Skin of body (tissue), 2 donors: ENCODE data around the gene ASTE1. TPM values are rescaled to one million over a fixed set of nuclear protein-coding genes. Genes with fewer than 3 reads are reported as not detected.
"Not testable (repeated sequence)": the region's sequence is repeated elsewhere in the genome, so short reads cannot be mapped to it uniquely, and the experiment has no call there.

Experiments
- DNase-seq: peaks from one replicate; lab custom pipeline; 2025; lab: John Stamatoyannopoulos, UW
- total RNA-seq: library from RNA; depleted of rRNA; stranded (reverse); fragments of >200 nt; gene quantifications from one replicate; pipeline ENCODE4 v1.2.3, GENCODE V29; 2014

ASTE1 gene
- 8.9 TPM for total RNA-seq

GRCh38 chr3:131026321-131027151 lies at the start of gene ASTE1, which contains the start of gene NEK11:
TSS of gene ASTE1 (minus strand) at chr3:131026825. CDS start at chr3:131025306, 1,519 bp downstream.
TSS of gene NEK11 (plus strand) at chr3:131026877. CDS start at chr3:131029709, 2,832 bp downstream.
- DNase-seq, result peak; percentile 74

- no peak for DNase-seq
Measured at GRCh38 chr3:131075632-131076328, 49.2 kb upstream of the ASTE1 start.

GRCh38 chr3:131072845-131073244 lies 46.2 kb upstream of the ASTE1 start:
- peak; percentile 42 for DNase-seq

GRCh38 chr3:131072099-131072559 lies 45.5 kb upstream of the ASTE1 start:
- DNase-seq, result no peak

- no peak for DNase-seq
Measured at GRCh38 chr3:131067983-131068382, 41.4 kb upstream of the ASTE1 start.

GRCh38 chr3:131053043-131053859 lies 26.6 kb upstream of the ASTE1 start:
- DNase-seq, result no peak

GRCh38 chr3:131050001-131050400 lies 23.4 kb upstream of the ASTE1 start:
- no peak for DNase-seq

GRCh38 chr3:131048030-131048429 lies 21.4 kb upstream of the ASTE1 start:
- DNase-seq, result no peak

- DNase-seq, result no peak
Measured at GRCh38 chr3:131047582-131047981, 21.0 kb upstream of the ASTE1 start.

- not testable (repeated sequence) for DNase-seq
Measured at GRCh38 chr3:131042271-131042985, 15.8 kb upstream of the ASTE1 start.

- no peak for DNase-seq
Measured at GRCh38 chr3:131038326-131038725, 11.7 kb upstream of the ASTE1 start.

GRCh38 chr3:131036986-131037385 lies 10.4 kb upstream of the ASTE1 start:
- no peak for DNase-seq

- no peak for DNase-seq
Measured at GRCh38 chr3:131036200-131036816, 9.7 kb upstream of the ASTE1 start.

- peak; percentile 14 for DNase-seq
Measured at GRCh38 chr3:131033480-131034080, 7.0 kb upstream of the ASTE1 start.

GRCh38 chr3:131031660-131032059 lies 5.0 kb upstream of the ASTE1 start:
- peak; percentile 22 for DNase-seq

GRCh38 chr3:131028844-131029243 lies 2.2 kb upstream of the ASTE1 start:
- DNase-seq, result no peak

GRCh38 chr3:131025539-131025938 lies 1.1 kb downstream of the ASTE1 start:
- no peak for DNase-seq

- no peak for DNase-seq
Measured at GRCh38 chr3:131020122-131020693, 6.4 kb downstream of the ASTE1 start.

GRCh38 chr3:131018970-131019369 lies 7.7 kb downstream of the ASTE1 start:
- no peak for DNase-seq

- no peak for DNase-seq
Measured at GRCh38 chr3:131009698-131010097, 16.9 kb downstream of the ASTE1 start.
